GM18861 (cell line): ENCODE data around the gene SNRPF.
"Not testable (repeated sequence)": the region's sequence is repeated elsewhere in the genome, so short reads cannot be mapped to it uniquely, and the experiment has no call there.

Experiments used
- ATAC-seq: cut with Tn5 transposase; IDR thresholded peaks from one replicate; pipeline ENCODE4 v1.9.1; 2021; ENCODE audit not compliant: unreplicated experiment

Gene SNRPF

GRCh38 chr12:95858451-95859343, at the start of gene SNRPF:
SNRPF (plus strand) TSS chr12:95858952; CDS start chr12:95859074, 122 bp downstream.
- peak; percentile 99 for ATAC-seq

GRCh38 chr12:95809000-95809680, 49.6 kb upstream of the SNRPF start:
- no peak for ATAC-seq

DNA sequence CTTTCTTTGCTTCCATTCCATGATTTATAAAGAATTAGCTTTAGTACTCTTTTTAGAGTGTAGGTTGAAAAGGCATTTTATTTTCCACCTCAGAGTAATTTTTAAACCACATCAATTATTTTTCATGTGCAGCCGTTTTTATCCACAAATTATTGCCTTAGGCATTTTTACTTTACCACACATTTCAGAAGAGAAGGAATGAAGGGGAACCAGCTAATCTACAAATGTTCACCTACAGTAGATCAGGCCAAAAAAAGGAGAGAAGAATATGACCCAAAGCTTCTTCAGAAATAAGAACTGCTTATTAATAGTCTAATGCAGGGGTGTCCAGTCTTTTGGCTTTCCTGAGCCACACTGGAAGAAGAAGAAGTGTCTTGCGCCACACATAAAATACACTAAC, 48.3 kb upstream of the SNRPF start:
- ATAC-seq: no peak

- not testable (repeated sequence) for ATAC-seq
These were observed 46.6 kb upstream of the SNRPF start for GRCh38 chr12:95812155-95812554.

GRCh38 chr12:95815632-95816212, 43.0 kb upstream of the SNRPF start:
- ATAC-seq: no peak

DNA sequence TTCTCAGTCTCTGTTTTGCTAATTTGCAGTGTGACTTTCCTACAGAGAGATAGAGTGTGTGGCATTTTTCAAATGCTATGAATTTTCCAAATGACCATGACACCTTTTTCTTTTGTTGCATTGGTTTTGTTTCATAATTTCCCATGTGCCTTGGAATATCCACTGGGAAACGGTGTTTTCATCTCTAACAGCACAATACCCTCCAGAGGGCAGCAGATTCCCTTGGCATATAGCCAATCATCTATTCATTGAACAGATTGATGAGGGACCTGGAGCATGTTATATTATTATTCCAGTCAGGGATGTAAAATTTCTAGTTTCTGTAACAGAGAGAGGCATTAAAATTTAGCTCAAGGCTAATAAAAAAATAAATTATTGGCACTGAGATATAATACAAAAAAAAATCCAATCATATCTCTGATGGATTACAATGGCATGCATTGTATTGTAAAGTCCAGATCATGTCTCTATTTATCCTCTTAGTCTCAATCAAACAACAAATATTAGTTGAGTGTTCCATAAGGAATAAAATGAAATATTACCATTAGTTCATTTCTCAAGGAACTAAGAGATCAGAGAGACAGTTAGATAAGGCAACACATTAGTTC, 38.6 kb upstream of the SNRPF start:
- no peak for ATAC-seq

GRCh38 chr12:95829395-95829794, 29.4 kb upstream of the SNRPF start:
- ATAC-seq: no peak

GRCh38 chr12:95830335-95831089, 28.2 kb upstream of the SNRPF start:
- ATAC-seq: no peak

DNA sequence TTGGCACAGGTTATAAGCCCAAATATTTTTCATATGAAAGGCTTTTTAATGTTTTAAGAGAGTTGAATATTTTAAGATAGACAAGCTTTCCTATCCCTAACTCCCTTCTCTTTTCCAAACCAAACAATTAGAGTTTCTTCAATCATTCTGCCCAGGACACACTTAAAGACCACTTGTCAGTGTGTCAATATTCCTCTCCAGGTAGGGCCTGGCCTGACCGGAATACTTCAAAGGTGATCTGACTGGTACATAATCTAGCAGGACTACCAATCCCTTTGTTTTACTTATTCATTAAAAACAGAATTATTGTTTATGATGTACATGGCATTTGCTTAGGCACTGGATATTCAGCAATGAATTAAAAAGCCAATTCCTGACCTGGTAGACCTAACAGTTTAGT, 24.2 kb upstream of the SNRPF start:
- ATAC-seq: no peak

- no peak for ATAC-seq
These were observed 22.6 kb upstream of the SNRPF start for GRCh38 chr12:95836185-95836609.

- no peak for ATAC-seq
These were observed 22.0 kb upstream of the SNRPF start for GRCh38 chr12:95836630-95837239.

DNA sequence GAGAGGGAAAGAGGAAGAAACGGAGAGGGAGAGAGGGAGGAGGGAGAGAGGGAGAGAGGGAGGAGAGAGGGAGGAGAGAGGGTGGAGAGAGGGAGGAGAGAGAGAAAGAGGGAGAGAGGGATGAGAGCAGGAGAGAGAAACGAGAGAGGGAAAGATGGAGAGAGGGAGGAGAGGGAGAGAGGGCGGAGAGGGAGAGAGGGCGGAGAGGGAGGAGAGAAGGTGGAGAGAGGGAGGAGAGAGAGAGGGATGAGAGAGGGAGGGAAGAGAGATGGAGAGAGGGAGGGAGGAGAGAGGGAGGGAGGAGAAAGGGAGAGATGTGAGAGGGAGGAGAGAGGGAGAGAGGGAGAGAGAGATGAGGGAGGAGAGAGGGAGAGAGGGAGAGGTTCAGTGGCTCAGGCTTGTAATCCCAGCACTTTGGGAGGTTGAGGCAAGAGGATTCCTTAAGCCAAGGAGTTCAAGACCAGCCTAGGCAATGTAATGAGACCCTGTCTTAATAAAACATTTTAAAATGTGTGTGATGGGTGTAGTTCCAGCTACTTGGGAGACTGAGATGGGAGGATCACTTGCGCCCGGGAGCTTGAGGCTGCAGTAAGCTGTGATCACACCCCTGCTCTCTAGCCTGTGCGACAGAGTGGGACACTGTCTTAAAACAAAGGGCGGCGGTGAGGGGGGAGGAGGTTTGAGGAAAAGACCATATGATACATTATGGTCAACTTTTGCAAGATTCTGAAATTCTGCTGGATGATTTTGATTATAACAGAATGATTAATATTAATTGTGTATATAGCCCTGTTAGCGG, 21.3 kb upstream of the SNRPF start:
- no peak for ATAC-seq

DNA sequence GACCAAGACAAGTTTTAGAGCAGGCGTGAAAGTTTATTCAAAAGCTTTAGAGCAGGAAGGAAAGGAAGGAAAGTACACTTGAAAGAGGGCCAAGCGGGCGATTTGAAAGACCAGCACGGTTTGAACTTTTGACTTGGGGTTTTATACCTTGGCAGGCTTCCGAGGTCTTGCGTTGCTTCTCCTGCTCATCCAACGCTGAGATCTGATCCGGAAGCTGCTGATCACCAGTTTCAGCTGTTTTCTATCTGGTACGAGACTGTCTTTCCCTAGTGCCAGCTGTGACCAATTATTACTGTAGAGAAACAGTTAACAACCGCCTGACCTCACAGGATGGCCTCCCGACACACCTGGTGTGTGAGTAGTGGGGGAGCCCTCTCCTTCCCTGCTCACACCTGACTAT, 20.6 kb upstream of the SNRPF start:
- no peak for ATAC-seq

GRCh38 chr12:95842426-95842825, 16.3 kb upstream of the SNRPF start:
- ATAC-seq: not testable (repeated sequence)

- ATAC-seq: no peak
These were observed 10.0 kb upstream of the SNRPF start for GRCh38 chr12:95848575-95849388.

- ATAC-seq: no peak
These were observed 7.1 kb upstream of the SNRPF start for GRCh38 chr12:95851606-95852005.

DNA sequence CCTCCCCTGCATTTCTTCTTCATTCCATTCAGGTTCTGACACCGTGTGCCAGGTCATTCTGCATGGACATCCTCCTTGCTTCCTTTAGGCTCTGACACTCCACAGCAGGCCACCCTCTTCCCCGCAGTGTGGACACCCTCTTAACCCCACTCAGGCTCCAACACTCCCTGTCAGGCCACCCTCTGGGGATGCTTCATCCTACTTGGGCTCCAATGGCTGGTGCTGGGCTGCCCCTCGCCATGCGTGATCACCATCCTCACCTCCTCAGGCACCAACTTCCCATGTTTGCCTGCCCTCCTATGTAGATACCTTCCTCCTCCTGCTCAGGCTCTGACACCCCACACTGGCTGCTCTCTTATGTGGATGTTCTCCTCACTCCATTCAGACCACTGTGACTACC, 6.6 kb upstream of the SNRPF start:
- no peak for ATAC-seq

- ATAC-seq: no peak
These were observed 1.6 kb upstream of the SNRPF start for GRCh38 chr12:95857156-95857555.

DNA sequence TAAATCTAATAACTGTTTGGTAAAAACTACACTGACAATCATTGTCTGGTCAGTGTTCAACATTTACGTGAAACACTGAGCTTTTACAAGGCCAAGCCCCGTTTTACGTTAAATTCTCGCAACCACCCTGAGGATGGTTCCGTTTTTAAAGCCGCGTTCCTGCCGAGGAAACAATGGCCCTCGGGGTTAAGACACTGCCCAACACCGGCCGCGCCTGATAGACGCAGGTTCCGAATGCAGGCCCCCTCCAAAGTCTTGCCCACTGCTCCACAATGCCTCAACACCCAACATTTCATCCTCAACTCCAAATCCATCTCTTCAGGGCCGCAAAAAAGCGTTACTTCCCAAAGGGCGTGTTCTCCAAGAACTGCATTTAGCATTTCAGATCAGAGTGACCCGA, 953 bp upstream of the SNRPF start:
- no peak for ATAC-seq
